Stimulated activated CD8-positive, alpha-beta memory T cell treated with anti-CD3 and anti-CD28 coated beads, Interleukin-4, amount 100 ng/mL, for 4 hours (primary cell): ENCODE measurements around the gene DHX8.
A peak's percentile ranks its signal among the peaks of the same experiment; 100 is the strongest.

ENCODE experiments used
- DNase-seq, 2 donors: peaks; one replicate each; pipeline ENCODE4 v3.0.0-alpha.2; 2020; ENCODE audit warnings: low read depth in 2 of 2, low spot score in 1 of 2

The DHX8 gene

GRCh38 chr17:43521389-43521788 is 37.6 kb downstream of the DHX8 start:
- no peak for DNase-seq

DNA sequence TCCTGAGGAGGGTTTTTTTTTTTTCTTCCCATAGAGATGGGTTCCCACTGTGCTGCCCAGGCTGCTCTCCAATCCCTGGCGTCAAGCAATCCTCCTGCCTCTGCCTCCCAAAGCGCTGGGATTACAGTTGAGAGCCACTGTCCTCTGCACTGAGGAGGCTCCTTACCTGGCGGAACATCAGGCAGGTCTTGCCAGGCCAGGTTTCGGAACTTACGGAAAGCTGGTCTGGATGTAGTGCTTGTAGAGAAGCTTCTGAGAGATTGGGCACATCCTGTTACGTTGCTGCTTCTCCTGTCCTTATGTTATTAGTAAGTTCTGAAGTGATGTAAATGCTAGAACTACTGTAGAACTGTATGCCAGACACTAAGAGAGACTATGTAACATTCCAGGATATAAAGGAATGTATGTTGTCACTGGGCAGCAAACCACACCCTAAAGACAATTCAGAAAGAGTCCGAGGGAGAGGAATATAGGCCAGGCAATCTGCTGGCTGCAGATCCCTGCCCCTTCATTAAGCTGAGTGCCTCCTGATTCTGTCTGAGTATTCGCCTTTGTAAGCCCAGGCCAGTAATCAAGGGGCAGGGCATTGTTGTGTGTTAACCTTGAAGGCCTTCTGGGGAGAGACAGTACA is 41.3 kb downstream of the DHX8 start:
- DNase-seq, result no peak

GRCh38 chr17:43526886-43527648 is 43.3 kb downstream of the DHX8 start:
- DNase-seq, result no peak

- DNase-seq, result no peak
These were observed 44.7 kb downstream of the DHX8 start for GRCh38 chr17:43528319-43528987.

GRCh38 chr17:43528988-43529814 is 45.4 kb downstream of the DHX8 start:
- DNase-seq, result no peak

- DNase-seq, result no peak
These were observed 46.1 kb downstream of the DHX8 start for GRCh38 chr17:43529947-43530287.

- no peak for DNase-seq
These were observed 46.7 kb downstream of the DHX8 start for GRCh38 chr17:43530288-43531081.

DNA sequence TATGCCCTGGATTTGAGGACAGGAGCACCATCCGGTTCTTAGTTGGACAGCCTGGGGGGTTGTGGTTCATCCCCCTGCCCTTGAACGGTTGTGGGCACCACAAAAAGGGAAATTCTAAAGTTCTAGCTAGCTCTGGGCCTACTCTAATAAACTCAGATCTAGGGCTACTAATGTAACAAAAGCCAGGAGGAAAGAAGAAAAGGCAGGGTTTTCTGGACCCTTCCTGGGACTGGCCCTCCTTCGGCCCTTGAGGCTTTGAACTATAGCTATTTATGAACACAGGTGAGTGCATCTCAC is 47.3 kb downstream of the DHX8 start:
- DNase-seq, result no peak

- no peak for DNase-seq
These were observed 48.2 kb downstream of the DHX8 start for GRCh38 chr17:43531955-43532354.

- no peak for DNase-seq
These were observed 48.8 kb downstream of the DHX8 start for GRCh38 chr17:43532581-43532980.

GRCh38 chr17:43533699-43534098 is 49.9 kb downstream of the DHX8 start:
- no peak for DNase-seq

DNA sequence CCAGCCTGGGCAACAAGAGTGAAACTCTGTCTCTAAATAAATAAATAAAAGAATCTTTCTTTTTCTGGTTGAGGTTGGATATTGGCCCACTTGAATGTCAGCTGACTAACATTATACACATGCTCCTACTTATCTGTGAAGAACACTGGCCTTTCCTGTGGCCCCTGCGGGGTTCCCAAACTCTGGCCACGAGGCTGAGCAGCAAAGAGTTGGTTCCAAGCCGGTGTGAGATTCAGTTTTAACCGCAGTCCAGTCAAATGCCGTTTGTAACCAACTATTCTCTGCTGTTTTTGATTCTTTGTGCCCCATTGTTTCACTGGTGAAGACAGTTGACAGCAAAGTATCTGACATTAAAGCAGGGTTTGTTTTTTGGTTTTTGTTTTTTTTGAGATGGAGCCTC is 51.1 kb downstream of the DHX8 start:
- DNase-seq, result no peak

DNA sequence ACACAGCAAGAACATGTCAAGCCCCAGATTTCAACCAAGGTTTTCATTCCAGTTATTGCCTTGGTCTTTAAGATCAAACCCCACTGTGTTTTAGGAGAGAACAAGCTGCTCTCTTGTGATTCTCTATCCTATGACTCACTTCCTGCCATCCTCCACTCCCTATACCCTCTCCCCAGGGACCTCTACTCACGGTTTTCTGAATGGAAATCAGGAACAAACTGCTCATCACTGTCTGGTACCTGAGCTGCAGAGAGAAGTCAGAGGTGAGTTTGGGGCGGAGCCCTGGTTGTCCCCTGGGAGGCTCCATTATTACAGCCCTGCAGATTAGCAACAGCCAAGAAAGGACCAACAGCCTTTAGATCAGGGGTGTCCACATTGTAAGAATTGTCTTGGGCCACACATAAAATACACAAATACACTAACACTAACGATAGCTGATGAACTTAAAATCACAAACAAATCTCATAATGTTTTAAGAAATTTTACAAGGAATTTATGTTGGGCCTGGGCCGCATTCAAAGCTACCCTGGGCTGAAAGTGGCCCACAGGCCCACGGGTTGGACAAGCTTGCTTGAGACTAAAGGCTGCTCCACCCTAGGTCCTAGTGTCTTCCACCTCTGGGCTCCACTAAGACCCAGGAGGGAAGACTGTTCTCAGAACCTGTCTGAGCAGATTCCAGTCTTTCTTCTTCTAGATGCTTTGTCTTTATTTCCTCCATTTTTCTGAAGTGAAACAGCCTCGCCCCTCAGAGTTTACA is 52.6 kb downstream of the DHX8 start:
- no peak for DNase-seq

DNA sequence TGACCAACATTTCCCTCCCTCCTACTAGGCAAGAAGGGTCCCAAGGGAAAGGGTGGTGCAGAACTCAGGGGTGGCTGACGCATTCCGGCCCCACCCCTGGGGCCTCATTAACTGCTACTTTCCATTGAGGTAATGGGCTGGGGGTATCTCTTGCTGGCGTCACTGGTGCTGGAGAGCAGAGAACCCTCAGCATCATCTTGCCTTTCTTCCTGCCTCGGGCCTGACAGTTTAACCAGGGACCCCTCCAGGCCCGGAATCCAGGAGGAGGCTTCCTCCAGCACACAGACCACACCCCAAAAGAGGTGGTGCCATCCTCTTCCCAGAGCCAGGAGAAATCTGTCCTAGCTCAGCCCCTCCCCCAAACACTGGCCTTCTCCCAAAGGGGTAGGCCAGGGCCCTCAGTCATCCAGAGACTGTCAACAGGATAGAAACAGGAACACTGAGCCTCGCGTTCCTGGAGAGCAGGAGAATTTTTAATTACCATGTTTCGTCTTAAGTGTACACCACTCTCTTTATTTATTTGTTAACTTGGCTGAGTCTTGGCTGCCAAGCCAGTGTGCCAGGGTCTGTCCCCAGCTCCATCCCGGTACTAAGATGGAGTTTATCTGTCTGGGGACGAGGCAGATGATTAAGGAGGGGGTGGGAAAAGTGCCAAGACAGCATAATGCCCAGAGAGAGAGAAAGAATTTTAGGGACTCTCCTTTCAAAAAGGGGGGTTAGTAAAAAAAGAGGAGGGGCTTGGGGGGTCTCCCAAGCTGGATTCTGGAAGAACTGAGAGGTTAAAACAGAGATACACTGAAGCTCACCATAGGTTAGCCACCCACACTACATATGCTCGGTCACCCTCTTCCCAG is 57.3 kb downstream of the DHX8 start:
- DNase-seq, result no peak

DNA sequence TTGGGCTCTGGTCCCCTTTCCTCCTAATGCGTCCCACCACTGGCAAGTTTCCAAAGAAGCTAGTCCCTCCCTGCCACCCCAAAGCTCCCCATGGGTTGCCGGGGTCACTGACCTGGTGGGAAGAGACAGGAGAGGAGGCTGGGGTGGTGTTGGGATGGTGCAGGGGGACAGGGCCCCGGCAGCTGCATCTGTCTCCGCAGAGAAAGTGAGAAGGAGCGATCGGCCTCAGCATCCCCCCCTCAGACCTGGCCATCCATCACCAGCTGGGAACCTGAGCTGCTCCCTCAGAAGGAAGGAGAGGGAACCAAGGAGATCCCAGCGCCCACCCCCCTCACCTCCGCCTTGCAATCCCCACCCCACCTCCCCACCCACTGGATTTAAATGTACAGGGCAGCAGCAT is 59.1 kb downstream of the DHX8 start:
- no peak for DNase-seq

DNA sequence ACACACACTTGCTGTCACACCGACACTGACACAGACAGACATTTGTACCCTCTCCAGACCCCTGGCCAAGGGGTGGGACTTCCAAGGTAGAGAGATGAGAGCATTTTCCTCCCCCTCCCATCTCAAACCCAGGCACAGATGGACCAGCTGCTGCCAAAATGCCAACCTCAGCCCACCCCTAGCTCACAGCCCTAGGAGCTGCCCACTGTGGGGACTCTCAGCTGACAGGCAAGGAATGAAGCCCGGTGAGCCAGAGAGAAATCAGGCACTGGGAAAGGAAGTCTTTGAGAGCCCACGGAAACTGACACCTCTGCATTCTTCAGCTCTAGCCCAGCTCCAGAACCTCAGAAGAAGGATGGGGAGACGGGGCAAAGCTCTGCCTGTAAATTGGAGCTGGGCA is 59.5 kb downstream of the DHX8 start:
- no peak for DNase-seq

DNA sequence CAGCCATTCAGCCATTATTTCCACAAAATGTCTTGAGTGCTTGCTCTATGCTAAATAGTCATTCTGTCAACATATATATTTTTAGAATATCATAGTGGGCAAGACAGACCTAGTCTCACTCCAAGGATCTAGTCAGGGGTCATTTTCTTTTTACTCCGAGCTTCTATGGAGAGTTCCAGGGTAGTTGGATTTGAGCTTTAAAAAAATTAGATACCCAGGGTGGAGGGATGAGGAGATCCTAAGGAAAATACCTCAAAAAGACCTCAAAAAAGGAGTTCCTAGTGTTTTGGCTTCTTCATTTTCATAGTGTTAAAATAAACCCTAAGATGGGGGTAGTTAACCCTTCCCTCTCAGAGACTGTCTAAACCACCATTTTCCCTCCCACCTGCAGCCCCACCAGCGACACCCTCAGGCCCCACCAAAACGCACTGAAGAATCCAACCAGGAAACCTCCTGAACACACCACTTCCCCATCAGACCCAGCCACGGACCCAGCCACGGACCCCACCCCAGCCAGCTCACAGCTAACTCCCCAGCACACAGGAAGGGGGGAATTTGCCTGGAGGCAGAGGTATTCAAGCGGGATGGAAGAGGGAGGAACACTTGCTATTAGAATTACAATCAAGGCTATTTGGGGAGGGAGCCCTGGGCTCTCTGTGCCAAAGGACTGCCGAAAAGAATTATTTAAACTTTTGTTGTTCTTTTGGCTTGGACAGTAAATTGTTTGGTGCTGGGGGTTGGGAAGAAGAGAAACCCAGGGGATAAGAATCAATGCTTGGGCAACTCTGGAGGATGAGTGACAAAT is 60.2 kb downstream of the DHX8 start:
- no peak for DNase-seq

GRCh38 chr17:43545383-43545632 is 61.5 kb downstream of the DHX8 start:
- peak in 1 of 2 donors; percentile 2 for DNase-seq
